IMR-90 (cell line): ENCODE results near the gene CAVIN2.

Experiments
- BHLHE40 ChIP-seq: fragments of 150-350 bp; IDR thresholded peaks from 2 replicates; pipeline ENCODE4 v1.6.1; 2016; ENCODE audit warnings: mild to moderate bottlenecking, low read depth, low read length
- POLR2A ChIP-seq: IDR thresholded peaks from 2 replicates; pipeline ENCODE4 v1.6.1; 2012; ENCODE audit warnings: mild to moderate bottlenecking, low read depth, low read length
- RAD21 ChIP-seq: IDR thresholded peaks from 2 replicates; pipeline ENCODE4 v1.6.1; 2012; ENCODE audit warnings: low read length, improper control_type of control experiment
- RCOR1 ChIP-seq: IDR thresholded peaks from 2 replicates; pipeline ENCODE4 v1.6.1; 2012; ENCODE audit warnings: mild to moderate bottlenecking, low read length, improper control_type of control experiment; ENCODE audit not compliant: insufficient replicate concordance
- SMC3 ChIP-seq: fragments of 150-350 bp; IDR thresholded peaks from 2 replicates; pipeline ENCODE4 v1.6.1; 2016; ENCODE audit warnings: low read depth, mild to moderate bottlenecking, antibody characterized with exemption, low read length, moderate library complexity
- TF ChIP-seq, protein P1 (sequence below): conservative IDR thresholded peaks from 2 replicates; pipeline ENCODE4 v1.5.1; 2012; ENCODE audit warnings: mild to moderate bottlenecking, low read depth, low read length, improper control_type of control experiment
- TF ChIP-seq, protein P2 (sequence below): fragments of 150-350 bp; IDR thresholded peaks from 2 replicates; pipeline ENCODE4 v1.6.1; 2017; ENCODE audit warnings: mild to moderate bottlenecking, antibody characterized with exemption, low read length, low read depth

DNA sequence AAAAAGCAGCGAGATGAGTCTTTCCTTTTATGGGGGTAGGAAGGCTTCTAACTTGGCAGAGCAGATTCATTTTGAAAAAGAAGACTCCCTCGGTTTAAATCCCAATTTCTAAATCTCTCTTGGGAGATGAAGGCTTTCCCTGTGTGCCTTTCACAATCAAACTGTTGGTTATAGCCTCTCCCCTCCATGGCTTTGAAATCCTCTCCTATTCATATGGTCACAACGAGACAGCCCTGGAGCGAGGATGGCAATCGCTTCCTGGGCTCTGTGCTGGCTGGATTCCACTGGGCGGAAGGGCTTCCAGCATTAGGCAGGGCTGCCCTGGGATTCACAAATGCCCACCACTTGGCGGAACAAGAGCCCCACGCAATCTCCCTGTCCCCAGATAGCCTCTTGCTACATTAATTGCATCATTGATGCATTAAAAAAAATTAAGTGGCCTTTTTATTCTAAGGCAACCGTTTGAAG is 1.6 kb downstream of the CAVIN2 start:
- TF ChIP-seq, protein P1, sequence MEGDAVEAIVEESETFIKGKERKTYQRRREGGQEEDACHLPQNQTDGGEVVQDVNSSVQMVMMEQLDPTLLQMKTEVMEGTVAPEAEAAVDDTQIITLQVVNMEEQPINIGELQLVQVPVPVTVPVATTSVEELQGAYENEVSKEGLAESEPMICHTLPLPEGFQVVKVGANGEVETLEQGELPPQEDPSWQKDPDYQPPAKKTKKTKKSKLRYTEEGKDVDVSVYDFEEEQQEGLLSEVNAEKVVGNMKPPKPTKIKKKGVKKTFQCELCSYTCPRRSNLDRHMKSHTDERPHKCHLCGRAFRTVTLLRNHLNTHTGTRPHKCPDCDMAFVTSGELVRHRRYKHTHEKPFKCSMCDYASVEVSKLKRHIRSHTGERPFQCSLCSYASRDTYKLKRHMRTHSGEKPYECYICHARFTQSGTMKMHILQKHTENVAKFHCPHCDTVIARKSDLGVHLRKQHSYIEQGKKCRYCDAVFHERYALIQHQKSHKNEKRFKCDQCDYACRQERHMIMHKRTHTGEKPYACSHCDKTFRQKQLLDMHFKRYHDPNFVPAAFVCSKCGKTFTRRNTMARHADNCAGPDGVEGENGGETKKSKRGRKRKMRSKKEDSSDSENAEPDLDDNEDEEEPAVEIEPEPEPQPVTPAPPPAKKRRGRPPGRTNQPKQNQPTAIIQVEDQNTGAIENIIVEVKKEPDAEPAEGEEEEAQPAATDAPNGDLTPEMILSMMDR = no peak
- TF ChIP-seq SMC3 (no peak), RCOR1 (no peak), POLR2A (no peak), BHLHE40 (no peak), RAD21 (no peak)
- TF ChIP-seq, protein P2, sequence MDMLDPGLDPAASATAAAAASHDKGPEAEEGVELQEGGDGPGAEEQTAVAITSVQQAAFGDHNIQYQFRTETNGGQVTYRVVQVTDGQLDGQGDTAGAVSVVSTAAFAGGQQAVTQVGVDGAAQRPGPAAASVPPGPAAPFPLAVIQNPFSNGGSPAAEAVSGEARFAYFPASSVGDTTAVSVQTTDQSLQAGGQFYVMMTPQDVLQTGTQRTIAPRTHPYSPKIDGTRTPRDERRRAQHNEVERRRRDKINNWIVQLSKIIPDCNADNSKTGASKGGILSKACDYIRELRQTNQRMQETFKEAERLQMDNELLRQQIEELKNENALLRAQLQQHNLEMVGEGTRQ = no peak
